ENCODE measurements around the gene USP47. TPM values are rescaled to one million over a fixed set of nuclear protein-coding genes. Genes with fewer than 3 reads are reported as not detected.

The USP47 gene
- total and polyA plus RNA-seq, 2 of the 13 experiments (the other 11 are each of a cell fraction or from before 2014, with no cell fraction given): 12.2 to 52.7 TPM

GRCh38 chr11:11871991-11872401, 30.2 kb downstream of the USP47 start:
- intact Hi-C loops (cut with micrococcal nuclease; ENCODE audit: unreplicated experiment): no loop called here
- Histone ChIP-seq H3K9me3 (ENCODE audit: low read length) (no peaks in the 10 kb centered on the region), H2AFZ (ENCODE audit: low read length) (no peak overlapping the region), H3K27me3 (ENCODE audit: control insufficient read depth in 1 of 2, insufficient read depth in 2 of 2, low read length in 2 of 2) (no peaks in the 10 kb centered on the region), H3K36me3 (replicated peaks in 1 of 2; ENCODE audit: control insufficient read depth in 1 of 2, insufficient read depth in 2 of 2, low read length in 2 of 2) (peaks cover 0 to 2% of the 10 kb centered on the region in 2 experiments; a peak in 1 of 5 replicates), H3K4me3 (replicated peaks in 1 of 3; ENCODE audit: insufficient read depth in 1 of 3, low read depth in 2 of 3, low read length in 3 of 3) (no peak overlapping the region), H3K79me2 (ENCODE audit: insufficient read depth, low read length) (peaks cover 79% of the 10 kb centered on the region), H3K4me2 (ENCODE audit: low read depth, low read length) (no peak overlapping the region), H3K4me1 (ENCODE audit: insufficient read depth, low read length) (no peaks in the 10 kb centered on the region), H3K27ac (ENCODE audit: extremely low read length, insufficient read depth, low read length) (no peak overlapping the region), H4K20me1 (ENCODE audit: insufficient read depth, low read length) (peaks cover 17% of the 10 kb centered on the region), H3K9ac (ENCODE audit: insufficient read depth, low read depth, low read length) (no peak overlapping the region)
- ATAC-seq (no peak), DNase-seq (ENCODE audit: low spot score) (no peak), FAIRE-seq (no peak)
- ChIA-PET CTCF (ENCODE audit: low intra/inter-chr PET ratio, low total read pairs) (no interaction called here), POLR2A (no interaction called here)
- no peak for TF ChIP-seq ZNF3 (CRISPR knock-in tag; IDR thresholded peaks at IDR 0.05)
- no peak for TF ChIP-seq MTA1 (CRISPR knock-in tag; IDR thresholded peaks at IDR 0.05; ENCODE audit: borderline replicate concordance)
- TF ChIP-seq NFIC (IDR thresholded peaks at IDR 0.05; ENCODE audit: low read length): no peak
- TF ChIP-seq TRIM24 (CRISPR knock-in tag; IDR thresholded peaks at IDR 0.05): no peak
- WGBS (ENCODE audit: low lambda C conversion rate): 80% methylated on average over 2 of the region's 2 CpGs
- BruUV-seq (replicated peaks): no TSS peak
- in situ Hi-C loops (cut with HindIII; ENCODE audit: extremely low pct_ligation_motif_present, low pct_unique_long_range_greater_than_20kb): no loop called here

DNA sequence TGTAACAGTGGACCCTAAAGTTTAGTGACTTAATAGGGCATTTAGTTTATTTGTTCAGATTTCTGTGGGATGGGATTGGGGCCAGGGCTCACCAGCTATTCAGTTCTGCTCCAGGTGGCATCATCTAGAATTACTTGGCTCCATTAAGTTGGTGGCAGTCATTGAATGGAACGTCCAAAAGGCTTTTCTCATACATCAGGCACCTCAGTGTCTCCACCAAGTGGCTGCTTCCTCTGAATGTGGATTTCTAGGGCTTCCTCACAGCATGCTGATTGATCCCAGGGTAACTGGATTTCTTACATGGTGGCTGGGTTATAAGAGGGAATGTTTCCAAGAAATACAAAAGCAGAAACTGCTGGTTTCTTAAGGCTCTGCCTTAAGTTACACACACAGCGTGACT, 34.7 kb downstream of the USP47 start:
- Histone ChIP-seq H3K9ac (ENCODE audit: insufficient read depth, low read depth, low read length) (no peak overlapping the region), H4K20me1 (ENCODE audit: insufficient read depth, low read length) (peaks cover 13% of the 10 kb centered on the region), H3K4me1 (ENCODE audit: insufficient read depth, low read length) (peaks cover 8% of the 10 kb centered on the region; the same call in 1 of the 2 replicates), H3K36me3 (replicated peaks in 1 of 2; ENCODE audit: control insufficient read depth in 1 of 2, insufficient read depth in 2 of 2, low read length in 2 of 2) (peaks cover 0 to 2% of the 10 kb centered on the region in 2 experiments; a peak in 1 of 5 replicates), H3K27me3 (ENCODE audit: control insufficient read depth in 1 of 2, insufficient read depth in 2 of 2, low read length in 2 of 2) (no peaks in the 10 kb centered on the region), H3K79me2 (ENCODE audit: insufficient read depth, low read length) (peaks cover 67% of the 10 kb centered on the region), H3K9me3 (ENCODE audit: low read length) (no peaks in the 10 kb centered on the region), H3K4me3 (replicated peaks in 1 of 3; ENCODE audit: insufficient read depth in 1 of 3, low read depth in 2 of 3, low read length in 3 of 3) (no peak overlapping the region), H3K4me2 (ENCODE audit: low read depth, low read length) (no peak overlapping the region), H2AFZ (ENCODE audit: low read length) (no peak overlapping the region), H3K27ac (ENCODE audit: extremely low read length, insufficient read depth, low read length) (no peak overlapping the region)
- intact Hi-C loops (cut with micrococcal nuclease; ENCODE audit: unreplicated experiment): loop anchor here (5.0 kb wide), 1 partner anchor 986 kb away; no protein-coding TSS in a partner anchor
- peak; percentile 5 for DNase-seq (ENCODE audit: low spot score)
- peak; percentile 24; the same call in 1 of the 2 replicates for TF ChIP-seq STAG1 (CRISPR knock-in tag; IDR thresholded peaks at IDR 0.05)
- no peak for TF ChIP-seq ERF (CRISPR knock-in tag; IDR thresholded peaks at IDR 0.05)
- no peak for TF ChIP-seq TMF1 (CRISPR knock-in tag; IDR thresholded peaks at IDR 0.05; ENCODE audit: low read depth)
- TF ChIP-seq CTCF (CRISPR knock-in tag; IDR thresholded peaks at IDR 0.05): 0 out of 2 replicates have a peak, but pooled peaks have one; percentile 7
- TF ChIP-seq ZNF775 (CRISPR knock-in tag; IDR thresholded peaks at IDR 0.05; ENCODE audit: borderline replicate concordance): no peak
- no peak for TF ChIP-seq KAT7 (CRISPR knock-in tag; IDR thresholded peaks at IDR 0.05; ENCODE audit: borderline replicate concordance)
- TF ChIP-seq ZNF512B (CRISPR knock-in tag; IDR thresholded peaks at IDR 0.05; ENCODE audit: borderline replicate concordance): no peak
- no peak for TF ChIP-seq ZNF160 (CRISPR knock-in tag; IDR thresholded peaks at IDR 0.05)
- POLR2A ChIA-PET: no interaction called here
- BruUV-seq (replicated peaks): no TSS peak
- in situ Hi-C loops (cut with HindIII; ENCODE audit: extremely low pct_ligation_motif_present, low pct_unique_long_range_greater_than_20kb): no loop called here
- WGBS (ENCODE audit: low lambda C conversion rate): 100% methylated on average over 2 of the region's 2 CpGs
- FAIRE-seq: no peak
- ATAC-seq: no peak
- CTCF ChIA-PET (ENCODE audit: low intra/inter-chr PET ratio, low total read pairs): no interaction called here
